ENCODE results near the gene PRKCE. TPM values are rescaled to one million over a fixed set of nuclear protein-coding genes. Genes with fewer than 3 reads are reported as not detected.

The PRKCE gene
- total and polyA plus RNA-seq, 11 donors = 4.1 to 22.3 (median 16.2) TPM

- no peak for ATAC-seq
- intact Hi-C loops (cut with DNase I) = loop anchor here in 2 of 10 donors (5.0 to 10.0 kb wide), 2 partner anchors 55 to 208 kb away; no protein-coding TSS in a partner anchor
- 81 to 93% (median 87%) methylated on average over 6 of the region's 6 CpGs for WGBS, 4 donors
Measured at GRCh38 chr2:45852450-45853150, 201.1 kb downstream of the PRKCE start.

GRCh38 chr2:45855374-45855773 is 203.9 kb downstream of the PRKCE start:
- DNase-seq (no peak), ATAC-seq (no peak)
- Histone ChIP-seq H3K4me1 (peaks cover under 1 to 52% (median 29%) of the 10 kb centered on the region in 12 donors), H3K4me3 (no peak overlapping the region), H3K36me3 (no peaks in the 10 kb centered on the region), H3K27me3 (no peaks in the 10 kb centered on the region), H3K27ac (no peak overlapping the region), H3K9me3 (no peaks in the 10 kb centered on the region)
- WGBS, 4 donors = 3 to 17% (median 7%) methylated on average over 3 of the region's 3 CpGs
- TF ChIP-seq CTCF (IDR thresholded peaks at IDR 0.05) (no peak), POLR2A (IDR thresholded peaks at IDR 0.05) (no peak)
- intact Hi-C loops (cut with DNase I) = loop anchor here in 2 of 10 donors (5.0 to 10.0 kb wide), 3 partner anchors 78 to 211 kb away; partner anchors contain the start of gene PRKCE (in 1 of the 2)

More at GRCh38 chr2:45852450-45853150, 201.1 kb downstream of the PRKCE start:
- H3K4me1 ChIP-seq = peaks cover 0 to 41% (median 19%) of the 10 kb centered on the region in 12 donors
- H3K4me3 ChIP-seq = no peak overlapping the region
- H3K27ac ChIP-seq = no peak overlapping the region
- DNase-seq = no peak
- TF ChIP-seq POLR2A (IDR thresholded peaks at IDR 0.05) (no peak), CTCF (IDR thresholded peaks at IDR 0.05) (no peak)
- no peaks in the 10 kb centered on the region for H3K9me3 ChIP-seq
- no peaks in the 10 kb centered on the region for H3K27me3 ChIP-seq
- no peaks in the 10 kb centered on the region for H3K36me3 ChIP-seq

GRCh38 chr2:45856391-45857274 is 205.2 kb downstream of the PRKCE start:
- no peak for DNase-seq
- no peak overlapping the region for H3K4me3 ChIP-seq
- WGBS, 4 donors = 87 to 88% (median 87%) methylated on average over 9 of the region's 9 CpGs
- TF ChIP-seq CTCF (IDR thresholded peaks at IDR 0.05) (no peak), POLR2A (IDR thresholded peaks at IDR 0.05) (no peak)
- ATAC-seq = no peak
- H3K27ac ChIP-seq = peak overlapping the region in 3 of 12 donors; percentile 16 to 42 (median 39)
- H3K4me1 ChIP-seq = peaks cover 4 to 61% (median 39%) of the 10 kb centered on the region in 12 donors
- intact Hi-C loops (cut with DNase I) = loop anchor here in 2 of 10 donors (5.0 to 10.0 kb wide), 3 partner anchors 79 to 212 kb away; partner anchors contain the start of gene PRKCE (in 1 of the 2)
- no peaks in the 10 kb centered on the region for H3K36me3 ChIP-seq
- no peaks in the 10 kb centered on the region for H3K9me3 ChIP-seq
- no peaks in the 10 kb centered on the region for H3K27me3 ChIP-seq

- WGBS, 4 donors = 72 to 79% (median 77%) methylated on average over 4 of the region's 4 CpGs
- no peak for ATAC-seq
- no peak overlapping the region for H3K4me3 ChIP-seq
- H3K9me3 ChIP-seq = no peaks in the 10 kb centered on the region
- peak overlapping the region in 3 of 12 donors; percentile 16 to 42 (median 39) for H3K27ac ChIP-seq
- H3K4me1 ChIP-seq = peaks cover 4 to 58% (median 38%) of the 10 kb centered on the region in 12 donors
- H3K27me3 ChIP-seq = no peaks in the 10 kb centered on the region
- no peak for DNase-seq
- no peaks in the 10 kb centered on the region for H3K36me3 ChIP-seq
- intact Hi-C loops (cut with DNase I) = loop anchor here in 2 of 10 donors (5.0 to 10.0 kb wide), 3 partner anchors 80 to 212 kb away; partner anchors contain the start of gene PRKCE (in 1 of the 2)
- no peak for TF ChIP-seq POLR2A (IDR thresholded peaks at IDR 0.05)
- no peak for TF ChIP-seq CTCF (IDR thresholded peaks at IDR 0.05)
Measured at GRCh38 chr2:45857275-45857609, 205.8 kb downstream of the PRKCE start.
